DND-41 (cell line): Measurements from ENCODE around the gene SMIM5.

ENCODE experiments used
- EZH2 ChIP-seq: IDR thresholded peaks from 3 replicates; pipeline ENCODE4 v1.6.1; 2012; ENCODE audit warnings: borderline replicate concordance, low read depth, mild to moderate bottlenecking, moderate library complexity, low read length, inconsistent platforms; ENCODE audit not compliant: severe bottlenecking
- TF ChIP-seq, protein P1 (sequence below): IDR thresholded peaks from 2 replicates; pipeline ENCODE4 v1.5.1; 2012; ENCODE audit warnings: borderline replicate concordance, low read length, moderate library complexity, mild to moderate bottlenecking; ENCODE audit not compliant: poor library complexity, severe bottlenecking; ENCODE audit errors: extremely low read depth

DNA sequence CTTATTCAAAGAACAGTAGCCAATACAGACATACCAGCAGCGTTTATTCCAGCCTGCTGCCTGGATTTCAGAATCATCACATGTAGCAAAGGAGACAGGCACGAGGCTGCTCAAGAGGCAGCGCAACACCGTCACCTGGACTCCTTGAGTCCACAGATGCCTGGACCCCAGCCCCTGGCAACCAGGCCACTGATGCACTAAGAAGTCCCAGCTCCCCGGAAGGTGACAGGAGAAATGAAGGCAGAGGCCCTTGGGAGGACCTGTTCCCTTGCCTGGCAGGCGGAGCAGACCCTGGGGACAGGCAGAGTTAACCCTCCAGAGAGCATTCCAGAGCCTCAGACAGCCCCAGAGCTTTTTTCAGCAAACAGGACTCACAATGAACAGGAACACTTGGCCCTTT lies 16.5 kb downstream of the SMIM5 start:
- TF ChIP-seq, protein P1, sequence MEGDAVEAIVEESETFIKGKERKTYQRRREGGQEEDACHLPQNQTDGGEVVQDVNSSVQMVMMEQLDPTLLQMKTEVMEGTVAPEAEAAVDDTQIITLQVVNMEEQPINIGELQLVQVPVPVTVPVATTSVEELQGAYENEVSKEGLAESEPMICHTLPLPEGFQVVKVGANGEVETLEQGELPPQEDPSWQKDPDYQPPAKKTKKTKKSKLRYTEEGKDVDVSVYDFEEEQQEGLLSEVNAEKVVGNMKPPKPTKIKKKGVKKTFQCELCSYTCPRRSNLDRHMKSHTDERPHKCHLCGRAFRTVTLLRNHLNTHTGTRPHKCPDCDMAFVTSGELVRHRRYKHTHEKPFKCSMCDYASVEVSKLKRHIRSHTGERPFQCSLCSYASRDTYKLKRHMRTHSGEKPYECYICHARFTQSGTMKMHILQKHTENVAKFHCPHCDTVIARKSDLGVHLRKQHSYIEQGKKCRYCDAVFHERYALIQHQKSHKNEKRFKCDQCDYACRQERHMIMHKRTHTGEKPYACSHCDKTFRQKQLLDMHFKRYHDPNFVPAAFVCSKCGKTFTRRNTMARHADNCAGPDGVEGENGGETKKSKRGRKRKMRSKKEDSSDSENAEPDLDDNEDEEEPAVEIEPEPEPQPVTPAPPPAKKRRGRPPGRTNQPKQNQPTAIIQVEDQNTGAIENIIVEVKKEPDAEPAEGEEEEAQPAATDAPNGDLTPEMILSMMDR: no peak
- no peak for TF ChIP-seq EZH2
